ENCODE measurements around the gene PKLR. TPM values are rescaled to one million over a fixed set of nuclear protein-coding genes. Genes with fewer than 3 reads are reported as not detected.
"Not testable (repeated sequence)": the region's sequence is repeated elsewhere in the genome, so short reads cannot be mapped to it uniquely, and the experiment has no call there.

The PKLR gene
- total RNA-seq, 1 donor from 2014 or later, result not detected

- peak; percentile 91 for DNase-seq (ENCODE audit: low spot score)
Observed at GRCh38 chr1:155255243-155256007, 45.8 kb downstream of the PKLR start, which contains the start of gene ENTREP3. ENTREP3 (minus strand) TSS chr1:155255483; CDS start chr1:155254877, 606 bp downstream.

- DNase-seq (ENCODE audit: low spot score), result no peak
Observed at GRCh38 chr1:155254714-155255242, 46.5 kb downstream of the PKLR start.

- no peak for DNase-seq (ENCODE audit: low spot score)
Observed at GRCh38 chr1:155254228-155254713, 47.0 kb downstream of the PKLR start.

GRCh38 chr1:155253797-155254196, 47.4 kb downstream of the PKLR start:
- no peak for DNase-seq (ENCODE audit: low spot score)

GRCh38 chr1:155253208-155253607, 48.0 kb downstream of the PKLR start:
- no peak for DNase-seq (ENCODE audit: low spot score)

- DNase-seq (ENCODE audit: low spot score), result no peak
Observed at GRCh38 chr1:155251566-155251965, 49.7 kb downstream of the PKLR start.

- peak; percentile 93 for DNase-seq (ENCODE audit: low spot score)
Observed at GRCh38 chr1:155250633-155251449, 50.4 kb downstream of the PKLR start.

GRCh38 chr1:155250246-155250632, 51.0 kb downstream of the PKLR start:
- DNase-seq (ENCODE audit: low spot score), result no peak

GRCh38 chr1:155247667-155248553, 53.3 kb downstream of the PKLR start:
- no peak for DNase-seq (ENCODE audit: low spot score)

GRCh38 chr1:155246796-155247195, 54.4 kb downstream of the PKLR start:
- DNase-seq (ENCODE audit: low spot score), result not testable (repeated sequence)

- no peak for DNase-seq (ENCODE audit: low spot score)
Observed at GRCh38 chr1:155245163-155245524, 56.1 kb downstream of the PKLR start.

GRCh38 chr1:155244368-155245162, 56.7 kb downstream of the PKLR start:
- peak; percentile 98 for DNase-seq (ENCODE audit: low spot score)

GRCh38 chr1:155242805-155243358, 58.4 kb downstream of the PKLR start:
- no peak for DNase-seq (ENCODE audit: low spot score)

GRCh38 chr1:155241841-155242264, 59.4 kb downstream of the PKLR start:
- DNase-seq (ENCODE audit: low spot score), result no peak

- peak; percentile 87 for DNase-seq (ENCODE audit: low spot score)
Observed at GRCh38 chr1:155241069-155241679, 60.1 kb downstream of the PKLR start.

Other genes starting within 250 kb of the PKLR start
- gene EFNA4, start 237.7 kb downstream of the PKLR start, total RNA-seq, result 11.2 TPM
- 1.1 TPM for gene EFNA3, start 222.6 kb downstream of the PKLR start, total RNA-seq
- gene EFNA1, start 173.6 kb downstream of the PKLR start, total RNA-seq, result 111 TPM
- gene SLC50A1, start 165.6 kb downstream of the PKLR start, total RNA-seq, result 63.4 TPM
- 75.4 TPM for gene DPM3, start 160.9 kb downstream of the PKLR start, total RNA-seq
- 293 TPM for gene KRTCAP2, start 128.1 kb downstream of the PKLR start, total RNA-seq
- gene TRIM46, start 127.6 kb downstream of the PKLR start, total RNA-seq, result 1.6 TPM
- gene THBS3, start 93.5 kb downstream of the PKLR start, total RNA-seq, result 54.6 TPM
- gene MTX1, start 92.7 kb downstream of the PKLR start, total RNA-seq, result 31.6 TPM
- 21.8 TPM for gene ENTREP3, start 46.0 kb downstream of the PKLR start, total RNA-seq
- gene SCAMP3, start 39.1 kb downstream of the PKLR start, total RNA-seq, result 62.6 TPM
- 80.5 TPM for gene CLK2, start 27.9 kb downstream of the PKLR start, total RNA-seq
- 4.7 TPM for gene HCN3, start 24.0 kb downstream of the PKLR start, total RNA-seq
- 124 TPM for gene FDPS, start 7.4 kb upstream of the PKLR start, total RNA-seq
- 31.4 TPM for gene RUSC1, start 19.5 kb upstream of the PKLR start, total RNA-seq

All from ureter (tissue), 1 donor.